GM19351 (cell line): ENCODE measurements around the gene SLBP.

Experiments
- ATAC-seq: cut with Tn5 transposase; IDR thresholded peaks from one replicate; pipeline ENCODE4 v1.9.1; 2021; ENCODE audit warnings: mild to moderate bottlenecking, moderate library complexity; ENCODE audit not compliant: unreplicated experiment

Gene SLBP

GRCh38 chr4:1727117-1728031 lies 15.3 kb upstream of the SLBP start:
- ATAC-seq: no peak

GRCh38 chr4:1726146-1726934 lies 14.2 kb upstream of the SLBP start:
- no peak for ATAC-seq

GRCh38 chr4:1725521-1725920 lies 13.4 kb upstream of the SLBP start:
- no peak for ATAC-seq

GRCh38 chr4:1723131-1723801 lies 11.1 kb upstream of the SLBP start:
- ATAC-seq: no peak

- no peak for ATAC-seq
These were observed 10.5 kb upstream of the SLBP start for GRCh38 chr4:1722551-1723118.

- peak; percentile 0 for ATAC-seq
These were observed 9.8 kb upstream of the SLBP start for GRCh38 chr4:1721666-1722550.

GRCh38 chr4:1721003-1721665 lies 9.0 kb upstream of the SLBP start, which contains the start of the genes TACC3 and TMEM129:
TACC3 (plus strand) TSS chr4:1721521; CDS start chr4:1723422, 1,901 bp downstream.
TMEM129 (minus strand) TSS chr4:1721323; CDS start chr4:1720837, 486 bp downstream.
- ATAC-seq: peak; percentile 73

GRCh38 chr4:1720163-1720983 lies 8.3 kb upstream of the SLBP start:
- ATAC-seq: peak; percentile 14

GRCh38 chr4:1718095-1718850 lies 6.2 kb upstream of the SLBP start:
- no peak for ATAC-seq

- no peak for ATAC-seq
These were observed 5.3 kb upstream of the SLBP start for GRCh38 chr4:1717129-1718094.

GRCh38 chr4:1716065-1716945 lies 4.2 kb upstream of the SLBP start:
- ATAC-seq: no peak

GRCh38 chr4:1715002-1715758 lies 3.1 kb upstream of the SLBP start:
- no peak for ATAC-seq

GRCh38 chr4:1714303-1715001 lies 2.3 kb upstream of the SLBP start:
- ATAC-seq: no peak
